K562 (cell line): ENCODE results near the gene RCOR3. TPM values are rescaled to one million over a fixed set of nuclear protein-coding genes. Genes with fewer than 3 reads are reported as not detected.
A peak's percentile ranks its signal among the peaks of the same experiment; 100 is the strongest.

Source experiments
- C11orf30 ChIP-seq: fragments of 450-650 bp; IDR thresholded peaks from 2 replicates; pipeline ENCODE4 v1.6.1; 2016; ENCODE audit warnings: low read depth, mild to moderate bottlenecking
- CBX3 ChIP-seq, 2 experiments: IDR thresholded peaks; 1 replicate in 1 of 2; 2 replicates in 1 of 2; pipeline ENCODE4 v1.6.1; 2012; ENCODE audit warnings: inconsistent platforms in 2 of 2, low read length in 2 of 2, borderline replicate concordance in 1 of 2, control low read depth in 1 of 2
- CREM ChIP-seq: IDR thresholded peaks from 2 replicates; pipeline ENCODE4 v1.6.1; 2014; ENCODE audit warnings: antibody characterized with exemption, low read depth
- CTCFL ChIP-seq: IDR thresholded peaks from 2 replicates; pipeline ENCODE4 v1.6.1; 2011; ENCODE audit warnings: borderline replicate concordance, low read depth, mild to moderate bottlenecking, moderate library complexity, low read length; ENCODE audit not compliant: insufficient read depth, poor library complexity, severe bottlenecking
- ELK1 ChIP-seq: sonication (generic); formaldehyde crosslinking; IDR thresholded peaks from 2 replicates; pipeline ENCODE4 v1.8.1; 2022; ENCODE audit warnings: missing genetic modification reagents
- IRF1 ChIP-seq: sonication (generic); formaldehyde crosslinking; IDR thresholded peaks from 2 replicates; pipeline ENCODE4 v1.8.0; 2022; ENCODE audit warnings: missing genetic modification reagents, mild to moderate bottlenecking, borderline replicate concordance
- KDM1A ChIP-seq, 2 experiments: fragments of 450-650 bp; IDR thresholded peaks; 2 replicates each; pipeline ENCODE4 v1.6.1; 2016; ENCODE audit warnings: mild to moderate bottlenecking in 2 of 2
- NCOR1 ChIP-seq: fragments of 450-650 bp; IDR thresholded peaks from 2 replicates; pipeline ENCODE4 v1.6.1; 2016; ENCODE audit warnings: mild to moderate bottlenecking, moderate library complexity
- RAD21 ChIP-seq, 2 experiments: fragments of 250-450 bp in 1 of 2; fragments of 450-650 bp in 1 of 2; sonication (Bioruptor Pico) in 1 of 2; formaldehyde crosslinking in 1 of 2; IDR thresholded peaks in 1 of 2; conservative IDR thresholded peaks in 1 of 2; 2 replicates each; pipeline versions ENCODE4 v1.4.0 to v1.8.0; 2020 to 2022; ENCODE audit warnings: mild to moderate bottlenecking in 2 of 2, moderate library complexity in 1 of 2
- SMC3 ChIP-seq: conservative IDR thresholded peaks from 2 replicates; pipeline ENCODE4 v1.6.1; 2011; ENCODE audit warnings: low read depth, low read length, improper control_type of control experiment; ENCODE audit not compliant: insufficient read depth
- ZNF436 ChIP-seq: fragments of 250-450, 450-650 bp; sonication (Bioruptor Pico); formaldehyde crosslinking; IDR thresholded peaks from 2 replicates; pipeline ENCODE4 v1.7.0; 2020; ENCODE audit warnings: mild to moderate bottlenecking
- polyA plus RNA-seq, 8 experiments: library from polyadenylated mRNA; depleted of rRNA in 4 of 8; stranded (reverse) in 5 of 8; unstranded in 3 of 8; fragments of >200 nt; fragmentation: Nextera tagmentation in 2 of 8; fragmentation: Illumina TruSeq in 1 of 8; extraction: Ambion mirVana in 2 of 8; extraction: Trizol in 1 of 8; gene quantifications; 2 replicates each; pipeline versions ENCODE4 v1.2.1 to v1.2.3, GENCODE V29; 2011 to 2014; ENCODE audit warnings: inconsistent platforms in 1 of 8, missing spikeins in 1 of 8
- total RNA-seq, 7 experiments: library from RNA; depleted of rRNA in 6 of 7; stranded (reverse); fragments of >200 nt in 6 of 7; fragmentation: Illumina TruSeq in 2 of 7; extraction: Trizol in 2 of 7; gene quantifications; 2 replicates each; pipeline versions ENCODE4 v1.2.1 to v1.2.3, GENCODE V29; 2011 to 2021; ENCODE audit warnings: low replicate concordance in 1 of 7
- TF ChIP-seq, protein P1 (sequence below): fragments of 450-650 bp; IDR thresholded peaks from 2 replicates; pipeline ENCODE4 v1.6.1; 2016; ENCODE audit warnings: missing biosample characterization, missing genetic modification characterization
- TF ChIP-seq, protein P2 (sequence below), 3 experiments: IDR thresholded peaks in 2 of 3; conservative IDR thresholded peaks in 1 of 3; 2 replicates each; pipeline ENCODE4 v1.5.1; 2011 to 2012; ENCODE audit warnings: low read length in 3 of 3, mild to moderate bottlenecking in 3 of 3, control low read depth in 2 of 3, improper control_type of control experiment in 1 of 3, inconsistent platforms in 1 of 3, low read depth in 1 of 3, mixed read lengths in 1 of 3, moderate library complexity in 1 of 3; ENCODE audit not compliant: insufficient read depth in 2 of 3

The RCOR3 gene
- total and polyA plus RNA-seq, 9 of the 15 experiments (the other 6 are each of a cell fraction or from before 2014, with no cell fraction given): 9.7 to 42.7 (median 29.5) TPM

GRCh38 chr1:211352985-211353515, 93.9 kb downstream of the RCOR3 start (continued):
- TF ChIP-seq CTCFL: peak; percentile 67
- TF ChIP-seq CBX3 (IDR thresholded peaks at IDR 0.05; ENCODE audit: borderline replicate concordance in 1 of 2, low read length in 2 of 2): 0 out of 3 replicates have a peak, but pooled peaks of 1 of the 2 experiments have one; percentile 66
- TF ChIP-seq, protein P1, sequence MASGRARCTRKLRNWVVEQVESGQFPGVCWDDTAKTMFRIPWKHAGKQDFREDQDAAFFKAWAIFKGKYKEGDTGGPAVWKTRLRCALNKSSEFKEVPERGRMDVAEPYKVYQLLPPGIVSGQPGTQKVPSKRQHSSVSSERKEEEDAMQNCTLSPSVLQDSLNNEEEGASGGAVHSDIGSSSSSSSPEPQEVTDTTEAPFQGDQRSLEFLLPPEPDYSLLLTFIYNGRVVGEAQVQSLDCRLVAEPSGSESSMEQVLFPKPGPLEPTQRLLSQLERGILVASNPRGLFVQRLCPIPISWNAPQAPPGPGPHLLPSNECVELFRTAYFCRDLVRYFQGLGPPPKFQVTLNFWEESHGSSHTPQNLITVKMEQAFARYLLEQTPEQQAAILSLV (tag): no peak
- TF ChIP-seq, protein P2, sequence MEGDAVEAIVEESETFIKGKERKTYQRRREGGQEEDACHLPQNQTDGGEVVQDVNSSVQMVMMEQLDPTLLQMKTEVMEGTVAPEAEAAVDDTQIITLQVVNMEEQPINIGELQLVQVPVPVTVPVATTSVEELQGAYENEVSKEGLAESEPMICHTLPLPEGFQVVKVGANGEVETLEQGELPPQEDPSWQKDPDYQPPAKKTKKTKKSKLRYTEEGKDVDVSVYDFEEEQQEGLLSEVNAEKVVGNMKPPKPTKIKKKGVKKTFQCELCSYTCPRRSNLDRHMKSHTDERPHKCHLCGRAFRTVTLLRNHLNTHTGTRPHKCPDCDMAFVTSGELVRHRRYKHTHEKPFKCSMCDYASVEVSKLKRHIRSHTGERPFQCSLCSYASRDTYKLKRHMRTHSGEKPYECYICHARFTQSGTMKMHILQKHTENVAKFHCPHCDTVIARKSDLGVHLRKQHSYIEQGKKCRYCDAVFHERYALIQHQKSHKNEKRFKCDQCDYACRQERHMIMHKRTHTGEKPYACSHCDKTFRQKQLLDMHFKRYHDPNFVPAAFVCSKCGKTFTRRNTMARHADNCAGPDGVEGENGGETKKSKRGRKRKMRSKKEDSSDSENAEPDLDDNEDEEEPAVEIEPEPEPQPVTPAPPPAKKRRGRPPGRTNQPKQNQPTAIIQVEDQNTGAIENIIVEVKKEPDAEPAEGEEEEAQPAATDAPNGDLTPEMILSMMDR (IDR thresholded peaks at IDR 0.05 in 2 of 3, conservative IDR thresholded peaks at IDR 0.05 in 1 of 3; ENCODE audit: insufficient read depth in 2 of 3, low read depth in 1 of 3, low read length in 3 of 3): peak; percentile 77 to 85 (median 80)
- TF ChIP-seq C11orf30: no peak
- TF ChIP-seq ELK1 (CRISPR knock-in tag): no peak
- TF ChIP-seq NCOR1: 0 out of 2 replicates have a peak, but pooled peaks have one; percentile 10
- TF ChIP-seq ZNF436 (CRISPR knock-in tag): no peak
- no peak for TF ChIP-seq IRF1 (CRISPR knock-in tag)
- peak; percentile 35; the same call in 1 of the 2 replicates for TF ChIP-seq CREM
- peak in 1 of 2 experiments; percentile 68; a peak in 2 of 4 replicates for TF ChIP-seq RAD21 (CRISPR knock-in tag; conservative IDR thresholded peaks at IDR 0.05 in 1 of 2, IDR thresholded peaks at IDR 0.05 in 1 of 2)
- TF ChIP-seq KDM1A (IDR thresholded peaks at IDR 0.05): peak in 1 of 2 experiments; percentile 15; a peak in 1 of 4 replicates
- TF ChIP-seq SMC3: 0 out of 2 replicates have a peak, but pooled peaks have one; percentile 22
- TF ChIP-seq, all 486 proteins: peak for 13
